ENCODE data around the gene HMGXB4. TPM values are rescaled to one million over a fixed set of nuclear protein-coding genes. Genes with fewer than 3 reads are reported as not detected.

The HMGXB4 gene
- polyA plus RNA-seq, 1 donor: 13.7 TPM

DNA sequence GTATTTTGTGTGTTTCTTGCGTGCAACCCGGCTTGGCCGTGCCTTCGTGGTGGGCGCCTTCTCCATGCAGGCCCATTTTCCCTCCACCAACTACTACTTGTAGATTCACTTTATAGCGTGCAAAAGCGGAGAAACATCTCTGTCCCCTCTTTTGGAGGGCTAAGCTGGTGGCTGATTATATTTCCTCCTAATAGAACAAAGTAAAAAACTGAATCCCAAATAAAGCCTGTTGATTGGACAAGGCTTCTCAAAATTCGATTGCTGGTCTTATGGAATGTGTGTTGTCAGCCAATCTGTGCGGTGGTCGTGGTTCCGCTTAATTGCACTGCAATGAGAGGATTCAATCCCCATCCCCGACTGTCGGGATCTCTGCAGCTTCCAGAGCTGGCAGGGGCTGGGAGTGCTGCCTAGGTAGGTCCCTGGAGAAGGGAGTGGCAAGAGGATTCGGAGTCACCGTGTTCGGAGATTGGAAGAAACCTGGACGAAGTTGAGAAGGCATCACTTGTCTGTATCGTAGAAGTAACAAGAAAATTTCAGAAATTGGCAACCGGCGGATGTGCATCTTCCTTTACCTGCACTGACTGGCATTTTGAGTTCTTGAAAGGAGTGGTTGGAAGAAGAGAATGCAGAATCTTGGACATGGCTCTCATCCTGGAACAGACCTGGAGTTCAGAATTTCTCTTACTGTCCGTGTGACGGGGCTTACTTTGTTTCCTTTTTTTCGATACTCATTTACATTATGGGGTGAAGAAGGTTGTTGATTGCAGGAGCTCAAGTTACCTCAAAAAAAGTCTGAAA is 1.1 kb downstream of the HMGXB4 start:
- DNase-seq: peak; percentile 9

- DNase-seq: no peak
Observed at GRCh38 chr22:35264986-35265385, 7.7 kb downstream of the HMGXB4 start.

DNA sequence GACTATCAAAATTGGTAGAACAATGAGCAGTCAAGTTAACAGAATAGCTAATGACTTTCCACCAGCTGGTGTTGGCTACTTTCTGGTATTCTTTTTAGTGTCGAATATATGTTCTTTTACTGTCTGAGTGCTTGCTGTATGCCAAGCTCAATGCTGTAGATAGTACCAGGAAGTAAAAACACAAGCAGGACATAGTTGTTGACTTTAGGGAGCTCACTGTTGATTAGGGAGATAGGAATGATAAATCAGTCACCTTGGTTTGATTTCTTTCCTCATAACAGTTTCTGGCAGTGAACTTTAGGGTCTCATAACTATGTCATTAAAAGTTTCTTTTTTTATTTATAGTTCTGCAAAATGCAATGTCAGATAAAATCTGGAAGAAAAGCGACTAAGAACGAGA is 9.0 kb downstream of the HMGXB4 start:
- no peak for DNase-seq

- DNase-seq: no peak
Observed at GRCh38 chr22:35269630-35270029, 12.3 kb downstream of the HMGXB4 start.

DNA sequence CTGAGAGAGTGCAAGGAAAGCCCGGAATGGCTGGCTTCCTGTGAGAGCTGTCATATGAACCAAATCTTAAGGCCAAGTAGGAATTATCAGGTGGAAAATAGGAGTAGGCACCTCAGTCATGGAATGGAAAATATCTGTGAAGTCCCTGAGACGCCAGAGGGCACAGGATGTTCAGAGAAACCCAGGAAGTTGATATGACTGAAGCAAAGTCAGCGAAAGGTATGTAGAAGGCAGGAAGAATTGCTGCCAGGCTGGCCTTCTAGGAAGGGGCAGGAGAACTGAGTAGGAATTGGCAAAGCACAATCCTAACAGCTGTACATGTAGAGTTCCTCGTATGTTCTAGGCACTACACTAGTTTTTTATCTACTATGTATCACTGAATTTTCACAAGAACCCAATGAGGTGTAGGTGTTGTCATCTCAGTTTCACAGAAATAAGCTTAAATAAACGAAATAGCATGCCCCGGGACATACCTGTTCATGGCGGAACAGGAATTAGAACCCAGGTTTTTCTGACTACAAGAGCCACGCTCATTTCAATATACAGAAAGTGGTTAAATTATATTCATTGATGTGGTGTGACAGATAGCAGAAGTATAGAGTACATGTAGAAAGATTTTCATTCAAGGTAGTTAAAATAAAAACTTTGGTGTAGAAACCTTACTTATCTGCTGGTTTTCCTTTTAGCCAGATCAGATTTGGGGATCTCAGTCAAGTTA is 17.0 kb downstream of the HMGXB4 start:
- DNase-seq: no peak

GRCh38 chr22:35275580-35275979 is 18.3 kb downstream of the HMGXB4 start:
- no peak for DNase-seq

DNA sequence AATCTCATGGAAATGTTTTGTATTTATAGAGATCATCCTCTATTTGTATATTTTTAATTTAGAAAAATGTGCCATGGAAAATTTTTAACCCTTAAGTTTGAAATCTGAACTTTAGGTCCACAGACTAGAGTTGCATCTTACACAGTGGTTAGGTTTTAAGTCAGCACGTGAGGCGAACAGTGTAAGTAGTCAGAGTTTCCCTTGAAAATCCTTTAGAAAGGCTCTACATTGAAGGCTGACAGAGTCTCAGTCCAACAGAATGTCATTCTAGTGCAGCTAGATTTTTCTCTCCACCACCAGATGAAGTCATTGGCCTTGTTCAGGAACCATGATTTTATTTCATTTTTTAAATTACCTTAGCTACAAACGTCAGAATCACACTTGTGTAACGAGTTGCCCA is 18.7 kb downstream of the HMGXB4 start:
- DNase-seq: no peak

GRCh38 chr22:35288116-35288515 is 30.8 kb downstream of the HMGXB4 start:
- DNase-seq: no peak

- DNase-seq: no peak
Observed at GRCh38 chr22:35292786-35293185, 35.5 kb downstream of the HMGXB4 start.

- DNase-seq: no peak
Observed at GRCh38 chr22:35296051-35296450, 38.8 kb downstream of the HMGXB4 start.

DNA sequence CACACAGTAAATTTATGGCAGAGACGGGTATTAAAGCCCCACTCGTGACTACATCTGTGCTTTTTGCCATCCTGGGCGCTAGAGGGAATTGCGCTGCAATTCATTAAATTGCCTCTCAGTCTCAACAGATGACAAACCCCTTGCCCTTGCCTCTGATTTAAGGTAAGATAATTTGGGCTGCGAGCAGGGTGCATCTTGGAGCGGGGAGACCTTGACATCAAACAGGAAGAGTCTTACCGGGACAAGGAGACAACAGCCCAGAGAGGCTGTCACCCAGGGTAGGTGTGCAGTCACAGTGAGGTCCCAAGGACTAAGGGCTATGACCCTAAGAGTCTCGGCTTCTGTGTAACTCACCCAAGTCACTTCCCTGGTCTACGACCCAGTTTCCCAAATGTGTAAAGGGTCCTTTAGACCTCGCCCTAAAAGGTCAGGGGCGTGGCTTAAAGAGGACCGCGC is 42.0 kb downstream of the HMGXB4 start:
- DNase-seq: no peak

GRCh38 chr22:35299673-35300499 is 42.6 kb downstream of the HMGXB4 start, which contains the start of gene TOM1:
Gene TOM1, plus strand, starts transcription at chr22:35299894. Its CDS starts 35 bp downstream, at chr22:35299929.
- DNase-seq: peak; percentile 97

GRCh38 chr22:35301372-35301874 is 44.1 kb downstream of the HMGXB4 start:
- no peak for DNase-seq

- DNase-seq: no peak
Observed at GRCh38 chr22:35303029-35303624, 45.8 kb downstream of the HMGXB4 start.

DNA sequence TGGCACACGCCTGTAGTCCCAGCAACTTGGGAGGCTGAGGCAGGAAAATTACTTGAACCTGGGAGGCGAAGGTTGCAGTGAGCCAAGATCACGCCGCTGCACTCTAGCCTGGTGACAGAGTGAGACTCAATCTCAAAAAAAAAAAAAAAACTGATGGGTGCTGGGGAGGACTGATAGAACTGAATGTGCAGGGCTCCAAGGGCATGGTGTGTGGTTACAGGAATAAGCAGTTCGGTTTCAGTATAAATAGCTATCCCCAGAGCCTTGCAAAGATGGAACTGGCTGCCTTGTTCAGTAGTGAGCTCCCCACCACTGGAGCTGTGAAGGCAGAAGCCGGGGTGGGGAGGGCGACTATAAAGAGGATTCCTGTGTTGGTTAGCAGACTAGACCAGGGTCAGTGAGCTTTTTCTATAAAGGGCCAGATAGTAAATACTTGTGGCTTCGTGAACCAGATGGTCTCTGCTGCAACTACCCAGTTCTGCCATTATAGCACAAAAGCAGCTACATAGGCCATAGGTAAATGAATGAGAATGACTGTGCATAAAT is 48.3 kb downstream of the HMGXB4 start:
- DNase-seq: no peak

- no peak for DNase-seq
Observed at GRCh38 chr22:35306350-35306967, 49.2 kb downstream of the HMGXB4 start.

DNA sequence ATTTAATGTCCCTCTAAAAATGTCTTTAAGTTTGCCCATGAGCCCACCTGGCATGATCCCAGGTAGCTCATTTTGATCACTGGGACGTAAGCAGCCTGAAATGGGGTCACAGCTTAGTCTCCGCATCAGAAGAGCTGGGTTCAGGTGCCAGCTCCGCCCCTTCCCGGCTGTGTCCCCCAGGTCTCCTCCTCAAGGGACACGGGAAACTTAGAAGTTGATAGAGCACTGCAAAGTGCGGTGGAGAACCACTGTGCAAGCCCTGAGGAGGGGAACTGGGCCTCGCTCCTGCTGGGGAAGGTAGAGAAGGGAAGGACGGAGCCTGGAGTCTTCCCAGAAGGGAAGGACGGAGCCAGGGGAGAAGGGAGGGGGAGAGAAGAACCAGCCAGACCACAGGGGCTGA is 50.1 kb downstream of the HMGXB4 start:
- no peak for DNase-seq

- no peak for DNase-seq
Observed at GRCh38 chr22:35307892-35308291, 50.6 kb downstream of the HMGXB4 start.

DNA sequence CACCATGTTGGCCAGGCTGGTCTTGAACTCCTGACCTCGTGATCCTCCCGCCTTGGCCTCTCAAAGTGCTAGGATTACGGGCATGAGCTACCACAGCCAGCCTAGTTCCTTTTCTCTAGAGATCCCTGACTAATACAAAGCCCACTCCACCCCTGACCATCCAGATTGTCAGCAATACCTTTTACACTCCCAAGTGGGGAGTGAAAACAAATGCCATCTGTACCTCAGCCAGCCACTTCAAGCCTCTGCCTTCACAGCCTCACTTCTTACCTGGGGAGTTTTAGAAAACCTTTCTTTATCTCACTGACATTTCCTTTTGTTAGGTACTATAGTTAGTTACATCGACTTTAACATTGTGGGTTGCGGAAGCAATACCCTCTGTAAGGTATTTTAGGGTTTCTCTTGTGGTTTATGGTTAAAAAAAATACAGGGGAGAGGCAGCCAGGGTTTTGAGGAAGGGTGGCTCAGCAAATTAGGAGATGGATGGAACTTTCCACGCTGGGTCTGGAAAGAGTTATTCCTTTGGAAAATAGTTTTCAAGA is 51.3 kb downstream of the HMGXB4 start:
- peak; percentile 52 for DNase-seq

GRCh38 chr22:35310556-35311550 is 53.6 kb downstream of the HMGXB4 start:
- DNase-seq: no peak

Measured in hindlimb muscle (tissue), 1 donor.